H1 (cell line): ENCODE measurements around the gene RTN4IP1. TPM values are rescaled to one million over a fixed set of nuclear protein-coding genes. Genes with fewer than 3 reads are reported as not detected.

Source experiments
- CTCF ChIA-PET: fragments of 300-600 bp; sonication (Branson Sonifier 250); formaldehyde crosslinking; loops from one replicate; lab custom pipeline; 2021; ENCODE audit not compliant: partially characterized antibody; lab: Charles Lee
- POLR2A ChIA-PET: fragments of 300-600 bp; sonication (Branson Sonifier 250); formaldehyde crosslinking; loops from one replicate; lab custom pipeline; 2021; ENCODE audit warnings: inconsistent platforms; ENCODE audit not compliant: partially characterized antibody; lab: Charles Lee
- DNase-seq, 2 experiments: peaks; one replicate each; pipeline versions ENCODE4 v3.0.0 to v3.0.0-alpha.2; 2010 to 2022; ENCODE audit warnings: low spot score in 2 of 2, low read depth in 1 of 2, mixed read lengths in 1 of 2
- FAIRE-seq: peaks from 2 replicates; lab custom pipeline; 2011; peaks lifted over from hg19 to GRCh38; lab: Jason Lieb, UNC
- H2AFZ ChIP-seq: 2 replicates; pipeline ENCODE4 v1.8.1; 2012; ENCODE audit warnings: low read length, inconsistent platforms
- H2AK5ac ChIP-seq: 2 replicates; pipeline ENCODE4 v1.6.1; 2013; ENCODE audit warnings: low read depth, low read length
- H2BK120ac ChIP-seq: replicated peaks from 2 replicates; pipeline ENCODE3; 2013; ENCODE audit warnings: low read depth, low read length, inconsistent platforms
- H2BK12ac ChIP-seq: 2 replicates; pipeline ENCODE4 v1.6.1; 2013; ENCODE audit warnings: low read depth, low read length
- H2BK15ac ChIP-seq: 2 replicates; pipeline ENCODE4 v1.6.1; 2013; ENCODE audit warnings: low read length
- H2BK20ac ChIP-seq: 2 replicates; pipeline ENCODE4 v1.6.1; 2013; ENCODE audit warnings: low read length
- H2BK5ac ChIP-seq: 2 replicates; pipeline ENCODE4 v1.6.1; 2013; ENCODE audit warnings: low read depth, low read length
- H3K14ac ChIP-seq: 2 replicates; pipeline ENCODE4 v1.6.1; 2013; ENCODE audit warnings: inconsistent platforms; ENCODE audit not compliant: insufficient read length
- H3K18ac ChIP-seq: 2 replicates; pipeline ENCODE4 v1.6.1; 2013; ENCODE audit warnings: low read length; ENCODE audit errors: extremely low read depth
- H3K23ac ChIP-seq: 2 replicates; pipeline ENCODE4 v1.6.1; 2013; ENCODE audit warnings: inconsistent platforms; ENCODE audit not compliant: insufficient read length
- H3K23me2 ChIP-seq: 2 replicates; pipeline ENCODE4 v1.6.1; 2013; ENCODE audit warnings: low read depth, low read length
- H3K27ac ChIP-seq: 2 replicates; pipeline ENCODE4 v1.6.1; 2011; ENCODE audit warnings: low read depth, low read length, inconsistent platforms
- H3K27me3 ChIP-seq, 4 experiments: replicated peaks in 1 of 4; 1 replicate in 1 of 4; 2 replicates in 3 of 4; pipeline versions ENCODE4 v1.6.1 to v1.8.1; 2011 to 2013; ENCODE audit warnings: low read length in 3 of 4, mild to moderate bottlenecking in 3 of 4, inconsistent platforms in 2 of 4, mixed read lengths in 2 of 4, moderate library complexity in 1 of 4; ENCODE audit not compliant: control insufficient read depth in 3 of 4, insufficient read depth in 3 of 4; ENCODE audit errors: extremely low read depth in 1 of 4
- H3K36me3 ChIP-seq, 4 experiments: 2 replicates each; pipeline versions ENCODE4 v1.6.1 to v1.8.1; 2011 to 2013; ENCODE audit warnings: mild to moderate bottlenecking in 4 of 4, low read length in 3 of 4, moderate library complexity in 2 of 4, control low read depth in 1 of 4, inconsistent platforms in 1 of 4; ENCODE audit not compliant: insufficient read depth in 4 of 4, control insufficient read depth in 2 of 4
- H3K4ac ChIP-seq: replicated peaks from 2 replicates; pipeline ENCODE3; 2013; ENCODE audit warnings: low read length, low read depth, mixed read lengths, inconsistent platforms; ENCODE audit not compliant: insufficient read length
- H3K4me1 ChIP-seq, 4 experiments: replicated peaks in 1 of 4; 1 replicate in 1 of 4; 2 replicates in 3 of 4; pipeline versions ENCODE4 v1.6.1 to v1.8.1; 2011 to 2013; ENCODE audit warnings: low read length in 3 of 4, inconsistent platforms in 2 of 4, mixed read lengths in 1 of 4; ENCODE audit not compliant: insufficient read depth in 4 of 4, control insufficient read depth in 3 of 4
- H3K4me2 ChIP-seq, 2 experiments: 2 replicates each; pipeline versions ENCODE4 v1.6.1 to v1.8.1; 2011 to 2013; ENCODE audit warnings: low read depth in 2 of 2, low read length in 2 of 2, control low read depth in 1 of 2, inconsistent platforms in 1 of 2, mild to moderate bottlenecking in 1 of 2; ENCODE audit not compliant: insufficient read depth in 1 of 2
- H3K4me3 ChIP-seq, 4 experiments: fragments of 200-600, 300-600 bp in 1 of 4; sonication (generic), shearing (Covaris generic), sonication (Bioruptor Twin) in 1 of 4; 2 replicates each; pipeline versions ENCODE4 v1.5.1 to v1.8.1; 2011 to 2016; ENCODE audit warnings: low read length in 4 of 4, low read depth in 3 of 4, control low read depth in 2 of 4, inconsistent platforms in 2 of 4, mild to moderate bottlenecking in 2 of 4, mixed read lengths in 1 of 4, moderate library complexity in 1 of 4; ENCODE audit not compliant: insufficient read depth in 2 of 4; ENCODE audit errors: extremely low read depth in 1 of 4
- H3K56ac ChIP-seq: replicated peaks from 2 replicates; pipeline ENCODE3; 2013; ENCODE audit warnings: low read depth, mild to moderate bottlenecking, mixed read lengths, low read length, inconsistent platforms; ENCODE audit not compliant: insufficient read length
- H3K79me1 ChIP-seq: 2 replicates; pipeline ENCODE4 v1.6.1; 2013; ENCODE audit warnings: low read depth, low read length, control low read depth
- H3K79me2 ChIP-seq, 2 experiments: 2 replicates each; pipeline versions ENCODE4 v1.6.1 to v1.8.1; 2012 to 2013; ENCODE audit warnings: low read length in 2 of 2, mild to moderate bottlenecking in 2 of 2, inconsistent platforms in 1 of 2; ENCODE audit not compliant: insufficient read depth in 2 of 2, control insufficient read depth in 1 of 2
- H3K9ac ChIP-seq, 4 experiments: replicated peaks in 1 of 4; 1 replicate in 1 of 4; 2 replicates in 3 of 4; pipeline versions ENCODE4 v1.6.1 to v1.8.1; 2011 to 2013; ENCODE audit warnings: low read depth in 3 of 4, low read length in 3 of 4, control low read depth in 2 of 4, mild to moderate bottlenecking in 2 of 4, moderate library complexity in 2 of 4, inconsistent platforms in 1 of 4; ENCODE audit errors: extremely low read depth in 1 of 4
- H3K9me3 ChIP-seq, 2 experiments: 2 replicates each; pipeline versions ENCODE4 v1.6.1 to v1.8.1; 2012 to 2013; ENCODE audit warnings: mild to moderate bottlenecking in 2 of 2, moderate library complexity in 2 of 2, control low read depth in 1 of 2, inconsistent platforms in 1 of 2, low read depth in 1 of 2, low read length in 1 of 2, mixed read lengths in 1 of 2; ENCODE audit not compliant: insufficient read depth in 2 of 2
- H4K20me1 ChIP-seq, 2 experiments: replicated peaks in 1 of 2; 2 replicates each; pipeline versions ENCODE3 to v1.8.1; 2011 to 2013; ENCODE audit warnings: inconsistent platforms in 2 of 2, low read length in 2 of 2, mild to moderate bottlenecking in 1 of 2; ENCODE audit not compliant: insufficient read depth in 2 of 2, control insufficient read depth in 1 of 2
- H4K5ac ChIP-seq: 2 replicates; pipeline ENCODE4 v1.6.1; 2013; ENCODE audit warnings: low read length, low read depth, mixed read lengths, inconsistent platforms; ENCODE audit not compliant: insufficient read length
- H4K8ac ChIP-seq: 2 replicates; pipeline ENCODE4 v1.8.0; 2013; ENCODE audit warnings: mild to moderate bottlenecking, moderate library complexity, low read length, inconsistent platforms; ENCODE audit not compliant: insufficient read depth; ENCODE audit errors: extremely low read depth
- H4K91ac ChIP-seq: replicated peaks from 2 replicates; pipeline ENCODE3; 2013; ENCODE audit warnings: low read length, mixed read lengths, inconsistent platforms; ENCODE audit not compliant: insufficient read length
- ASH2L ChIP-seq: fragments of 200-600, 300-600 bp; sonication (generic); IDR thresholded peaks from one replicate; pipeline ENCODE4 v1.7.1; 2017; ENCODE audit warnings: low read length
- CBX5 ChIP-seq: fragments of 300-800, 300-1000 bp; sonication (generic); IDR thresholded peaks from 2 replicates; pipeline ENCODE4 v1.7.1; 2016; ENCODE audit warnings: antibody characterized with exemption, low read length, low read depth
- CHD1 ChIP-seq: IDR thresholded peaks from 2 replicates; pipeline ENCODE4 v1.6.1; 2012; ENCODE audit warnings: low read depth, low read length, improper control_type of control experiment
- EGR1 ChIP-seq: IDR thresholded peaks from 2 replicates; pipeline ENCODE4 v1.6.1; 2011; ENCODE audit warnings: low read depth, low read length, borderline replicate concordance
- EP300 ChIP-seq, 2 experiments: IDR thresholded peaks; 1 replicate in 1 of 2; 2 replicates in 1 of 2; pipeline ENCODE4 v1.6.1; 2011 to 2012; ENCODE audit warnings: low read depth in 2 of 2, low read length in 2 of 2, mild to moderate bottlenecking in 2 of 2, borderline replicate concordance in 1 of 2, inconsistent platforms in 1 of 2, moderate library complexity in 1 of 2
- NANOG ChIP-seq: IDR thresholded peaks from 2 replicates; pipeline ENCODE4 v1.6.1; 2011; ENCODE audit warnings: low read length, low read depth, mild to moderate bottlenecking, inconsistent platforms; ENCODE audit not compliant: insufficient read depth, poor library complexity, severe bottlenecking
- NRF1 ChIP-seq: IDR thresholded peaks from 2 replicates; pipeline ENCODE4 v1.6.1; 2011; ENCODE audit warnings: mild to moderate bottlenecking, low read depth, low read length, improper control_type of control experiment
- RFX5 ChIP-seq: IDR thresholded peaks from 2 replicates; pipeline ENCODE4 v1.6.1; 2011; ENCODE audit warnings: low read depth, low read length, improper control_type of control experiment, borderline replicate concordance
- RNF2 ChIP-seq: fragments of 200-900, 300-1000 bp; sonication (generic); IDR thresholded peaks from 2 replicates; pipeline ENCODE4 v1.7.1; 2016; ENCODE audit warnings: borderline replicate concordance, low read depth, mild to moderate bottlenecking, antibody characterized with exemption, low read length; ENCODE audit not compliant: poor library complexity, severe bottlenecking; ENCODE audit errors: missing control alignments
- SAP30 ChIP-seq: fragments of 300-600 bp; sonication (generic); IDR thresholded peaks from 2 replicates; pipeline ENCODE4 v1.7.1; 2012; ENCODE audit warnings: low read length, moderate library complexity, mild to moderate bottlenecking, inconsistent platforms; ENCODE audit not compliant: insufficient read depth, insufficient replicate concordance
- SRF ChIP-seq: IDR thresholded peaks from 2 replicates; pipeline ENCODE4 v1.6.1; 2011; ENCODE audit warnings: mild to moderate bottlenecking, low read depth, low read length, moderate library complexity
- TAF1 ChIP-seq: IDR thresholded peaks from 2 replicates; pipeline ENCODE4 v1.6.1; 2011; ENCODE audit warnings: mild to moderate bottlenecking, low read depth, low read length
- TBP ChIP-seq: IDR thresholded peaks from 2 replicates; pipeline ENCODE4 v1.6.1; 2011; ENCODE audit warnings: low read depth, low read length, improper control_type of control experiment
- WGBS, 2 experiments: shearing (Covaris generic) in 1 of 2; methylation state at CpG; one replicate each; pipeline versions ENCODE4 v1.1.6 to v1.1.7; 2013 to 2015; ENCODE audit warnings: low lambda C conversion rate in 2 of 2, mixed read lengths in 2 of 2, inconsistent platforms in 1 of 2, low coverage in 1 of 2, missing lambda C conversion rate in 1 of 2; ENCODE audit not compliant: insufficient replicate concordance in 2 of 2, insufficient coverage in 1 of 2, insufficient read length in 1 of 2; ENCODE audit errors: extremely low coverage in 1 of 2, missing lambda C conversion rate in 1 of 2; 5-methylcytosine and 5-hydroxymethylcytosine counted together
- polyA plus RNA-seq, 7 experiments: library from polyadenylated mRNA; depleted of rRNA in 3 of 7; stranded (reverse) in 5 of 7; unstranded in 2 of 7; fragments of >200 nt in 5 of 7; fragments of 200-250 nt in 2 of 7; gene quantifications; 1 replicate in 5 of 7; 2 replicates in 1 of 7; 4 replicates in 1 of 7; pipeline versions ENCODE4 v1.2.1 to v1.2.3, GENCODE V29; 2011 to 2013; ENCODE audit warnings: missing spikeins in 2 of 7, mixed read lengths in 2 of 7
- total RNA-seq: library from RNA; stranded (reverse); fragmentation: NEBNext Ultra II Directional; extraction: Animal tissue kit (Norgen Biotek cat#: 25700); gene quantifications from 2 replicates; pipeline ENCODE4 v1.2.1, GENCODE V29; 2021

RTN4IP1 gene
- total and polyA plus RNA-seq, 2 of the 8 experiments (the other 6 are each of a cell fraction or from before 2014, with no cell fraction given), result 14.6 to 19.5 TPM

DNA sequence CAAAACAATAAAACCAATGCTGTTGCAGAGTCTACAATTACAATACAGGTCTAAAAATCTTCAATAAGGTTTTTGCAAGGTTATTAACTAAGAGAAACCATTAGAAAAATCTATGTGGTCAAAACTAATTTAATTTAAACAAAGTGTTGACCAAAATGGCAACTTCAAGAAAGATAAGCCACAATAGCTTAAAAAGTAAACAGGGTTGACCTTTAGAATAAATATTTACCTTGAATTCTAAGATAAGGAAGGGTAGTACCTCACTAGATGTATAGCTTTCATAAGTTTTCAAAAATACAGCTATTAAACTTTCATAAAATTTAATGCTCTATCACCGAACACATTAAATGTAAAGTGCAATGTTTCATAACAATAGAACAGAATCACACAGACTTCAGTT lies 11.4 kb downstream of the RTN4IP1 start:
- Histone ChIP-seq H2AFZ (no peak overlapping the region), H3K23me2 (no peaks in the 10 kb centered on the region), H4K8ac (no peak overlapping the region), H2BK20ac (no peak overlapping the region), H2BK120ac (no peak overlapping the region), H3K36me3 (peaks cover 2 to 21% (median 13%) of the 10 kb centered on the region in 4 experiments; a peak in 6 of 8 replicates), H3K4me1 (peaks cover 5 to 20% (median 11%) of the 10 kb centered on the region in 4 experiments; a peak in 6 of 7 replicates), H3K27ac (no peak overlapping the region), H3K56ac (no peak overlapping the region), H3K79me2 (no peaks in the 10 kb centered on the region), H2BK5ac (no peak overlapping the region), H3K9ac (no peak overlapping the region), H2BK12ac (no peak overlapping the region), H3K4me3 (no peak overlapping the region), H3K27me3 (no peaks in the 10 kb centered on the region), H3K14ac (no peak overlapping the region), H4K91ac (no peak overlapping the region), H3K23ac (no peak overlapping the region), H3K79me1 (no peaks in the 10 kb centered on the region), H3K18ac (no peak overlapping the region), H3K4ac (no peak overlapping the region), H4K20me1 (no peaks in the 10 kb centered on the region), H4K5ac (no peak overlapping the region), H3K4me2 (no peak overlapping the region), H3K9me3 (peaks cover 8 to 9% of the 10 kb centered on the region in 2 experiments), H2AK5ac (no peak overlapping the region), H2BK15ac (no peak overlapping the region)
- ChIA-PET CTCF (interaction anchor here (1.3 to 5.7 kb wide), 3 partner anchors 8 to 380 kb away, joined by 3 to 52 read pairs (median 6); no protein-coding TSS in a partner anchor), POLR2A (interaction anchor here (0.9 to 1.1 kb wide), 2 partner anchors 10 to 78 kb away, joined by 3 to 7 read pairs; no protein-coding TSS in a partner anchor)
- FAIRE-seq, result no peak
- 91% methylated on average over 1 of the region's 1 CpG; no CpG with 5 or more reads in 1 of the 2 experiments for WGBS, 2 experiments
- DNase-seq, result no peak
- TF ChIP-seq CBX5 (no peak), SAP30 (no peak), EP300 (IDR thresholded peaks at IDR 0.05; ENCODE audit: borderline replicate concordance in 1 of 2, low read depth in 2 of 2, low read length in 2 of 2) (no peak), TAF1 (no peak), ASH2L (no peak), TBP (no peak), NRF1 (no peak), RNF2 (no peak), EGR1 (no peak), RFX5 (no peak), CHD1 (no peak), NANOG (no peak), SRF (no peak)
